NCI-H1092 treated with DMSO at 0.1 percent for 48 hours (cell line): ENCODE data around the gene SPATA7.
"Not testable (repeated sequence)": the region's sequence is repeated elsewhere in the genome, so short reads cannot be mapped to it uniquely, and the experiment has no call there.

Experiments used
- DNase-seq: peaks from one replicate; lab custom pipeline; 2025; lab: John Stamatoyannopoulos, UW

The SPATA7 gene, protein sequence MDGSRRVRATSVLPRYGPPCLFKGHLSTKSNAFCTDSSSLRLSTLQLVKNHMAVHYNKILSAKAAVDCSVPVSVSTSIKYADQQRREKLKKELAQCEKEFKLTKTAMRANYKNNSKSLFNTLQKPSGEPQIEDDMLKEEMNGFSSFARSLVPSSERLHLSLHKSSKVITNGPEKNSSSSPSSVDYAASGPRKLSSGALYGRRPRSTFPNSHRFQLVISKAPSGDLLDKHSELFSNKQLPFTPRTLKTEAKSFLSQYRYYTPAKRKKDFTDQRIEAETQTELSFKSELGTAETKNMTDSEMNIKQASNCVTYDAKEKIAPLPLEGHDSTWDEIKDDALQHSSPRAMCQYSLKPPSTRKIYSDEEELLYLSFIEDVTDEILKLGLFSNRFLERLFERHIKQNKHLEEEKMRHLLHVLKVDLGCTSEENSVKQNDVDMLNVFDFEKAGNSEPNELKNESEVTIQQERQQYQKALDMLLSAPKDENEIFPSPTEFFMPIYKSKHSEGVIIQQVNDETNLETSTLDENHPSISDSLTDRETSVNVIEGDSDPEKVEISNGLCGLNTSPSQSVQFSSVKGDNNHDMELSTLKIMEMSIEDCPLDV

DNA sequence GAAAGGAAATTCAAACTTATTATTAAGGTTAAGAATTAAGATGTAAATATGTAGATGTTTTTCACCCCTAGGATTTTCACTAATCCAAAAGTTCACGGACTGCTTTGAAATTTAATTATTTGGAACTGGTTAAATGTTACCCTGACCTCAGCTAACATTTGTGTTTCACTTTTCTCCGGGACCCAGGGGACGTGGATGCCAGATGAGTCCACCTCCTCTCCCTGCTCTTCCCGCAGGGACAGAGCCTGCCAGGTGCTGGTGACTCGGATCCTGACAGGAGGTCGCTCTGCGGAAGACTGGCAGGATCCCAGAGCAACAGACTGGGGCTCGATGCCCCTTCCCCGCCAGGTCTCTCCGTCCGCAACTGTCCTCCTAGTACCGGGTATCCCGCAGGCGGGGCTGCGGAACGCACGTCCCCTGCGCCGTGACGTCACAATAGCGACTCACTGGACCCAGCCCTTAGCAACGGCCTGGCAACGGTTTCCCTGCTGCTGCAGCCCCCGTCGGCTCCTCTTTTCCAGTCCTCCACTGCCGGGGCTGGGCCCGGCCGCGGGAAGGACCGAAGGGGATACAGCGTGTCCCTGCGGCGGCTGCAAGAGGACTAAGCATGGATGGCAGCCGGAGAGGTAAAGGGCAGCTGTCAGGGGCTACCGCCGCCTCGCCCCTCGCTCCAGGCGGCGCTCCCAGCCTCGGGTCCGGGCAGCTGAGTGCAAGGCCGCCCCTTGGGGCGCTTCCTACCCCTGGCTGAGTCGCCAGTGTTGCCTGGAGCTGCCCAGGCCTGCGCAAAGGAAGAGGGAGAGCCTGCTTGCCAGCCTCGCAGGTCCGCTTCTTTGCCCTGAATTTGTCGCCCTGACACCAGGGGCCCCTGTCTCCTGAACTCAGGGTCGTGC is at the start of gene SPATA7:
SPATA7 (plus strand) TSS at position 446 of the 890 bp plus-strand sequence; CDS start at position 608, 162 bp downstream.
- peak; percentile 94 for DNase-seq

DNA sequence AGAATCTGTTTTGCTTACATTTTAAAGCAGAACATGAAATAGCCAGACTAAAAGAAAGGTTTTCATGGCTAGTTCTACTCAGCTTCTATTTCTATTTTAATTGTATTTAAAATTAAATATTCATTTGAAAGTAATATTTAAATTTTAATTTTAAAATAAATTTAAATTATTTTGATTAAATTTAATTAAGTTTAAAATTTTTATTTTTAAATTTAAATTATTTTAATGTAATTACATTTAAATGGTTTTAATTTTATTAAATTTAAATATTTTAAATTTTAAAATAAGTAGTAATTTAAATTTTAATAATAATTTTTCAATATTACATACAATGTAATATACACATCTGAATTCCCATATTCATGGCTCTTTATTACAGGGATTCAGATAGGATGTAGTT is 45.1 kb upstream of the SPATA7 start:
- no peak for DNase-seq

- DNase-seq = no peak
These were observed 42.5 kb upstream of the SPATA7 start for GRCh38 chr14:88342980-88343379.

GRCh38 chr14:88346048-88346639 is 39.3 kb upstream of the SPATA7 start:
- DNase-seq = no peak

DNA sequence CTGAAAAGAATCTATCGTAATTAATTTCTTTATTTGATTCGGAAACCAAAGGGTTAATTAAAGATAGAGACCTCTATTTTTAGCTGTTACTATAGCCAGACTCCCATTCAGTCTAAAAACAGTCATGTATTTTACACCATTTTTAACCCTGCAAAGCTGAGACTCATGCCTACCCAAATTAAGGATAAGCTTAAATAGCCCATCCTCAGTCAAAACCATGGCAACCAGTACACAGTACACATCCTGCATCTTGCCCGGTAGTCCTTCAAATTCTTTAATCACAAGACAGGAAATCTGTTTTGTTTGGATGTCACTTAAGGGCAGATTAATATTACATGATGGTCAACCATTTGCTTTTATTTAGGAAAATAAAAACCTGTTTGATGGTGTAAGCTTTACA is 36.9 kb upstream of the SPATA7 start:
- no peak for DNase-seq

- DNase-seq = peak; percentile 52
These were observed 33.3 kb upstream of the SPATA7 start for GRCh38 chr14:88351966-88352691.

DNA sequence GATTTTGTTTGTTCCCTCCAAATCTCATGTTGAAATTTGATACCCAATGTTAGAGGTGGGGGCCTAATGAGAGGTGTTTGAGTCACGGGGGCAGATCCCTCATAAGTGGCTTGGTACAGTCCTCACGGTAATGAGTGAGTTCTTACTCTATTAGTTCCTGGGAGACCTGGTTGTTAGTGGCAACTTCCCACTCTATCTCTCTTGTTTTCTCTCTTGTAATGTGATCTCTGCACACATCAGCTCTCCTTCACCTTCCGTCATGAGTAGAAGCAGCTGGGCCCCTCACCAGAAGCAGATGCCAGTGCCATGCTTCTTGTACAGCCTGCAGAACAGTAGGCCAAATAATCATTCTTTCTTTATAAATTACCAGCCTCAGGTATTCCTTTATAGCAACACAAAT is 32.8 kb upstream of the SPATA7 start:
- peak; percentile 67 for DNase-seq

DNA sequence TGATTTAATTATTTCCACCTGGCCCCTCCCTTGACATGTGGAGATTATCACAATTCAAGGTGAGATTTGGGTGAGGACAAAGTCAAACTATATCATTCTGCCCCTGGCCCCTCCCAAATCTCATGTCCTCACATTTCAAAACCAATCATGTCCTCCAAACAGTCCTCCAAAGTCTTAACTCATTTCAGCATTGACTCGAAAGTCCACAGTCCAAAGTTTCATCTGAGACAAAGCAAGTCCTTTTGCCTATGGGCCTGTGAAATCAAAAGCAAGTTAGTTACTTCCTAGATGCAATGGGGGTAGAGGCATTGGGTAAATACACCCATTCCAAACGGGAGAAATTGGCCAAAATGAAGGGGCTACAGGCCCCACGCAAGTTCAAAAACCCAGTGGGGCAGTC is 31.1 kb upstream of the SPATA7 start:
- DNase-seq = no peak

DNA sequence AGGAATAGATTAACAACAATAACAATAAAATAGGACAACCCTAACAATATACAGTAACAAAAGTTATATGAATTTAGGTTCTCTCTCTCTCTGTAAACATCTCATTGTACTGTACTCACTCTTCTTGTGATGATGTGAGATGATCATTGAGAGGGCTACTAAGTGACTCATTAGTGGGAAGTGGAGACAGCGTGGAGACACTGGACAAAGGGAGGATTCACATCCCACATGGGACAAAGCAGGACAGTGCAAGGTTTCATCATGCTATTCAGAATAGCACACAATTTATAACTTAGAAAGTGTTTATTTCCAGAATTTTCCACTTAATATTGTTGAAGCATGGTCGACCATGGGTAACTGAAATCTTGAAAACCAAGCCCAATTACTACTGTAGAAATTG is 26.0 kb upstream of the SPATA7 start:
- DNase-seq = no peak

- no peak for DNase-seq
These were observed 21.8 kb upstream of the SPATA7 start for GRCh38 chr14:88363644-88364043.

DNA sequence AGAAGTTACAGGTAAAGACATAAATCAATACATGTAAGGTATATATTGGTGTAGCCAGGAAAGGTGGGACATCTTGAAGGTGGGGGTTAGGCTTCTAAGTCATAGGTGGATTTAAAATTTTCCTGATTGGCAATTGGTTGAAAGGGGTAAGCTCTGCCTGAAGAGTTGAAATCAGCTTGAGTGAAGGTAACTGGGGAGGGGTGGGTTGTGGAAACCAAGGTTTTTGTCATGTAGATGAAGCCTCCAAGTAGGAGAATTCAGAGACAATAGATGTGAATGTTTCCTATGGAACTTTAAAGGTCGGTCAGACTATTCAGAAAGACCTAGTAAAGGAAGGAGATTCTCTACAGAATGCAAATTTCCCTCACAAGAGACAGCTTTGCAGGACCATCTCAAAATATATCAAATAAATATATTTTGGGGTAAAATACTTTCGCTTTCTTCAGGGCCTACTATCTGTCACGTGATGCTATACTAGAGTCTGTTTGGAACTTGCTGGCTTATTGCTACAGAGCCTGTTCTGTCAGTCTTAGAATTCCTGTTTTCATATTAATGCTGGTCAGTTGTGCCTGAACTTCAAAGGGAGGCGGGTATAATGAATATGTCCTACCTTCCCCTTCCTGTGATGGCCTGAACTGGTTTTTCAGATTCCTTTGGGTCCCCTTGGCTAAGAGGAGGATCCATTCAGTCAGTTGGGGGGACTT is 20.6 kb upstream of the SPATA7 start:
- DNase-seq = no peak

- no peak for DNase-seq
These were observed 16.0 kb upstream of the SPATA7 start for GRCh38 chr14:88369496-88369895.

- no peak for DNase-seq
These were observed 5.6 kb upstream of the SPATA7 start for GRCh38 chr14:88379706-88380343.

GRCh38 chr14:88380405-88380804 is 5.1 kb upstream of the SPATA7 start:
- DNase-seq = peak; percentile 45

DNA sequence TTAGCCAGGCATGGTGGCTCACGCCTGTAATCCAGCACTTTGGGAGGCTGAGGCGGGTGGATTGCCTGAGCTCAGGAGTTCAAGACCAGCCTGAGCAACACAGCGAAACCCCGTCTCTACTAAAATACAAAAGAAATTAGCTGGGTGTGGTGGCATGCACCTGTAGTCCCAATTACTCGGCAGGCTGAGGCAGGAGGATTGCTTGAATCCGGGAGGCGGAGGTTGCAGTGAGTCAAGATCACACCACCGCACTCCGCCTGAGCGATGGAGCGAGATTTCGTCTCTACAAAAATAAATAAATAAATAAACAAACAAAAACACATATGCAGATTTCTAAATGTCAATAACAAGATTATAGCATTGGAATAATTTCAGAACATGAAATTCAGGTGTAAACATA is 3.8 kb upstream of the SPATA7 start:
- DNase-seq = not testable (repeated sequence)

DNA sequence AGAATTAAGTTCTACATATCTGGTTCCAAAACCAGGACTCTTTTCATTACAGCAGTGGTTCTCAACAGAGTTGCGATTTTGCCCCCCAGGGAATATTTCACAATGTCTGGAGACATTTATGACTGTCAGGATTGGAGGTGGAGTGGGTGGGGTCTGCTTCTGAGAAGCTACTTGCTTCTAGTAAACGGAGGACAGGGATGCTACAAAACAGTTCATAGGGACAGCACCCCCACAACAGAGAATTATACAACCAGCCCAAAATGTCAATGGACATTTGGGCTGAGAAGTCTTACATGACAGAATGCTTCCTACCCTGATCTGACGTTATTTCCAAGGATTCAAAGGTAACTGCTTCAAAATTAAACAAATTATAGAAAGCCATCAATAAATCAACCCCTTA is 739 bp upstream of the SPATA7 start:
- DNase-seq = no peak

GRCh38 chr14:88386256-88386794 is 868 bp downstream of the SPATA7 start:
- no peak for DNase-seq

DNA sequence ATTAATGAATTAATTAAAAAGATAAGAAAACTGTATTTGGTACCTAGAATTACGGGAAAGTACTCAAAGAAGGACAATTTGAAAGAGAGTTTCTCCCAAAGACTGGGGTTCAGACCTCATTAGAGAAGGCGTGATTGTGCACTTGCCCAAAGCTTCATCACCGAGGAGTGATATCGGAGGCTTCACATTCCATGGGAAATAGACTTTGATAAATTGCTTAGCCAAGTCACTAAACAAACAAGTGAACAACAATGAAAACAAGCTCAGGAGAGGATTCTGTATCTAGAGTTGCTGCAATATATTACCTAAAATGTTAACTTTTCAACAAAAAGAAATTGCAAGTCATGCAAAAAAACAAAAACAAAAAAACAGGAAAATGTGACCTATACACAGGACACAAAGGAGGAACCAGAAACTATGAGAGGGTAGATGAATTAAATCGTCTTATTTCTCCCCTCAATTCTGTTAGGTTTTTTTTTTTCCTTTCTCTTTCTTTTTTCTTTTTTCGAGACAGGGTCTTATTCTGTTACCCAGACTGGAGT is 3.4 kb downstream of the SPATA7 start:
- DNase-seq = no peak

DNA sequence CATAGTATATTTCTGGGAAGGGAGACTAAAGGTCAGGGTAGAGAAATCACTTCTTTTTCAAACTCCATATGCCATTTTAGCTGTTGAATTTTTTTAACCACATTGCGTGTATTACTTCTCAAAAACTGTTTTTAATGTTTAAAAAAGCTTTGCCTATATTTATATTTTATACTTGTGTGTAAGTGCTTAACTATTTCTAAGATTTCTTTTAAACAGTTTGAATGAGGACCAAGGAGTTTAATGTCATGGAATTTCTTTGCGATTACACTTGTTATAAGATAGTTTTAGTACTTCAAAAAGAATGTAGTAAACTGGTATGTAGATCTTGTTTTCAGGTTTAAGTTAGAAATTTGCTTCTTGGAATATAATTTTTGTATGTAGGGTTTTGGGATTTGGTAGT is 7.2 kb downstream of the SPATA7 start:
- no peak for DNase-seq

DNA sequence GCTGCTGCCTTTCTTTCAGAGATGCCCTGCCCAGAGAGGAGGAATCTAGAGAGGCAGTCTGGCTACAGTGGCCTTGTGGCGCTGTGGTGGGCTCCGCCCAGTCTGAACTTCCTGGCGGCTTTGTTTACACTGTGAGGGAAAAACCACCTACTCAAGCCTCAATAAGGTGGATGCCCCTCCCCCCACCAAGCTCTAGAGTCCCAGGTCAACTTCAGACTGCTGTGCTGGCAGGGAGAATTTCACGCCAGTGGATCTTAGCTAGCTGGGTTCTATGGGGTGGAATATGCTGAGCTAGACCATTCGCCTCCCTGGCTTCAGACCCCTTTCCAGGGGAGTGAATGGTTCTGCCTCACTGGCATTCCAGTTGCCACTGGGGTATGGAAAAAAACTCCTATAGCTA is 25.6 kb downstream of the SPATA7 start:
- DNase-seq = no peak
